HCT116 (cell line): Measurements from ENCODE around the gene MPZ. TPM values are rescaled to one million over a fixed set of nuclear protein-coding genes. Genes with fewer than 3 reads are reported as not detected.

Experiments
- ATAC-seq: fragments of 200-7000 bp; cut with Tn5 transposase; 2 replicates; pipeline ENCODE4 v1.9.1; 2020; ENCODE audit warnings: mild to moderate bottlenecking, moderate library complexity
- BruUV-seq: library from RNA; stranded (reverse); fragments of 400-500 nt; replicated peaks from 2 replicates; lab custom pipeline; 2021; lab: Mats Ljungman, UMichigan
- CTCF ChIA-PET: fragments of 300-600 bp; sonication (Branson Sonifier 250); formaldehyde crosslinking; loops from one replicate; lab custom pipeline; 2021; ENCODE audit warnings: antibody characterized with exemption; lab: Charles Lee
- POLR2A ChIA-PET: fragments of 300-600, 350-600 bp; sonication (Branson Sonifier 250); formaldehyde crosslinking; loops from one replicate; lab custom pipeline; 2021; ENCODE audit warnings: antibody characterized with exemption; lab: Charles Lee
- RAD21 ChIA-PET, 2 experiments: fragments of 300-600 bp; sonication (Branson Sonifier 250); formaldehyde crosslinking; loops; one replicate each; lab custom pipeline; 2023; ENCODE audit warnings: low total read pairs in 2 of 2; ENCODE audit not compliant: uncharacterized antibody in 2 of 2, unreplicated experiment in 2 of 2, low non-redundant PET in 1 of 2; lab: Charles Lee
- DNase-seq: peaks from one replicate; pipeline ENCODE4 v3.0.0-alpha.2; 2010; ENCODE audit warnings: low read depth, low spot score
- H2AFZ ChIP-seq: fragments of 200-600 bp; shearing (Covaris generic), sonication (generic); 2 replicates; pipeline ENCODE4 v1.6.1; 2017; ENCODE audit warnings: low read depth, mixed run types, mixed read lengths, antibody characterized with exemption, low read length; ENCODE audit not compliant: poor library complexity, severe bottlenecking
- H3K27ac ChIP-seq: 2 replicates; pipeline ENCODE4 v1.5.1; 2012; ENCODE audit warnings: low read depth, low read length
- H3K27me3 ChIP-seq: fragments of 200-600 bp; sonication (generic); 2 replicates; pipeline ENCODE4 v1.6.1; 2016; ENCODE audit warnings: mixed run types, low read length, mixed read lengths; ENCODE audit not compliant: insufficient read depth
- H3K36me3 ChIP-seq, 2 experiments: fragments of 200-500 bp in 1 of 2; fragments of 200-600 bp in 1 of 2; sonication (Bioruptor generic) in 1 of 2; sonication (generic) in 1 of 2; 2 replicates each; pipeline versions ENCODE4 v1.5.1 to v1.6.1; 2014 to 2016; ENCODE audit warnings: low read length in 2 of 2, inconsistent platforms in 1 of 2, mixed read lengths in 1 of 2, mixed run types in 1 of 2; ENCODE audit not compliant: insufficient read depth in 2 of 2, control insufficient read depth in 1 of 2
- H3K4me1 ChIP-seq, 2 experiments: fragments of 200-600 bp in 1 of 2; sonication (generic) in 1 of 2; 2 replicates each; pipeline versions ENCODE4 v1.5.1 to v1.6.1; 2012 to 2017; ENCODE audit warnings: low read length in 2 of 2, inconsistent platforms in 1 of 2, mild to moderate bottlenecking in 1 of 2, mixed read lengths in 1 of 2, mixed run types in 1 of 2, moderate library complexity in 1 of 2; ENCODE audit not compliant: insufficient read depth in 2 of 2, control insufficient read depth in 1 of 2
- H3K4me2 ChIP-seq: fragments of 200-600 bp; sonication (generic); 2 replicates; pipeline ENCODE4 v1.6.1; 2017; ENCODE audit warnings: mixed run types, low read length, mixed read lengths
- H3K4me3 ChIP-seq, 2 experiments: fragments of 200-600 bp in 1 of 2; sonication (generic) in 1 of 2; replicated peaks in 1 of 2; 2 replicates each; pipeline ENCODE4 v1.5.1; 2011 to 2016; ENCODE audit warnings: low read length in 2 of 2, control low read depth in 1 of 2, low read depth in 1 of 2, mild to moderate bottlenecking in 1 of 2, mixed read lengths in 1 of 2, mixed run types in 1 of 2
- H3K79me2 ChIP-seq: fragments of 200-600 bp; sonication (generic); 2 replicates; pipeline ENCODE4 v1.6.1; 2017; ENCODE audit warnings: mild to moderate bottlenecking, mixed run types, low read length, moderate library complexity, mixed read lengths; ENCODE audit not compliant: insufficient read depth
- H3K9ac ChIP-seq: fragments of 200-600 bp; sonication (generic); 2 replicates; pipeline ENCODE4 v1.6.1; 2016; ENCODE audit warnings: low read length, mixed read lengths
- H3K9me2 ChIP-seq: fragments of 200-600 bp; sonication (generic), shearing (Covaris generic); 2 replicates; pipeline ENCODE4 v1.6.1; 2017; ENCODE audit warnings: mixed run types, mild to moderate bottlenecking, moderate library complexity; ENCODE audit not compliant: insufficient read depth
- H3K9me3 ChIP-seq, 2 experiments: fragments of 200-500 bp in 1 of 2; fragments of 200-600 bp in 1 of 2; sonication (Bioruptor generic) in 1 of 2; sonication (generic) in 1 of 2; 2 replicates each; pipeline ENCODE4 v1.6.1; 2014 to 2017; ENCODE audit warnings: low read length in 2 of 2, mixed read lengths in 2 of 2, inconsistent platforms in 1 of 2, low read depth in 1 of 2, mild to moderate bottlenecking in 1 of 2, mixed run types in 1 of 2, moderate library complexity in 1 of 2; ENCODE audit not compliant: control insufficient read depth in 1 of 2, insufficient read depth in 1 of 2
- H4K20me1 ChIP-seq: fragments of 200-600 bp; sonication (generic), shearing (Covaris generic); 2 replicates; pipeline ENCODE4 v1.6.1; 2017; ENCODE audit warnings: mixed run types, mild to moderate bottlenecking, moderate library complexity; ENCODE audit not compliant: insufficient read depth
- ATF3 ChIP-seq: IDR thresholded peaks from 2 replicates; pipeline ENCODE4 v1.6.1; 2012
- CEBPB ChIP-seq: IDR thresholded peaks from 2 replicates; pipeline ENCODE4 v1.6.1; 2012; ENCODE audit warnings: low read depth
- CTCF ChIP-seq, 3 experiments: fragments of 200-600 bp in 1 of 3; sonication (generic) in 1 of 3; IDR thresholded peaks in 2 of 3; conservative IDR thresholded peaks in 1 of 3; 2 replicates each; pipeline ENCODE4 v1.5.1; 2012 to 2017; ENCODE audit warnings: low read depth in 2 of 3, low read length in 2 of 3, antibody characterized with exemption in 1 of 3, borderline replicate concordance in 1 of 3, control low read depth in 1 of 3, mild to moderate bottlenecking in 1 of 3, mixed read lengths in 1 of 3, mixed run types in 1 of 3, moderate library complexity in 1 of 3; ENCODE audit not compliant: insufficient read depth in 1 of 3
- ELF1 ChIP-seq: IDR thresholded peaks from 2 replicates; pipeline ENCODE4 v1.6.1; 2012; ENCODE audit warnings: low read depth, borderline replicate concordance
- EZH2 ChIP-seq: fragments of 200-600 bp; sonication (generic); IDR thresholded peaks from 2 replicates; pipeline ENCODE4 v1.6.1; 2017; ENCODE audit warnings: antibody characterized with exemption, mixed run types
- EZH2phosphoT487 ChIP-seq: fragments of 200-600 bp; IDR thresholded peaks from 2 replicates; pipeline ENCODE4 v1.6.1; 2018; ENCODE audit warnings: antibody characterized with exemption, borderline replicate concordance
- FOSL1 ChIP-seq: IDR thresholded peaks from 2 replicates; pipeline ENCODE4 v1.6.1; 2012; ENCODE audit warnings: low read depth
- JUND ChIP-seq: IDR thresholded peaks from 2 replicates; pipeline ENCODE4 v1.6.1; 2012
- POLR2A ChIP-seq: IDR thresholded peaks from 2 replicates; pipeline ENCODE4 v1.7.0; 2011; ENCODE audit warnings: borderline replicate concordance; ENCODE audit not compliant: insufficient read depth, insufficient read length; ENCODE audit errors: extremely low read depth
- POLR2AphosphoS5 ChIP-seq: IDR thresholded peaks from 2 replicates; pipeline ENCODE4 v1.6.1; 2011; ENCODE audit warnings: mild to moderate bottlenecking, low read depth, low read length, moderate library complexity
- SIN3A ChIP-seq: IDR thresholded peaks from 2 replicates; pipeline ENCODE4 v1.6.1; 2012; ENCODE audit warnings: low read depth
- SP1 ChIP-seq: IDR thresholded peaks from 2 replicates; pipeline ENCODE4 v1.6.1; 2012; ENCODE audit warnings: low read depth
- SRF ChIP-seq: IDR thresholded peaks from 2 replicates; pipeline ENCODE4 v1.6.1; 2012; ENCODE audit warnings: low read depth
- TCF7L2 ChIP-seq: IDR thresholded peaks from 2 replicates; pipeline ENCODE4 v1.7.0; 2011; ENCODE audit warnings: borderline replicate concordance, inconsistent platforms; ENCODE audit not compliant: insufficient read depth, insufficient read length; ENCODE audit errors: extremely low read depth
- intact Hi-C: fragments of 100-400 bp; cut with micrococcal nuclease; formaldehyde crosslinking; loops from 2 replicates; pipeline ENCODE4 v1.10.0; 2022
- total RNA-seq: library from RNA; stranded (reverse); gene quantifications from one replicate; pipeline ENCODE4 v1.2.1, GENCODE V29; 2021; ENCODE audit not compliant: unreplicated experiment
- TF ChIP-seq, protein P1 (sequence below): IDR thresholded peaks from 2 replicates; pipeline ENCODE4 v1.6.1; 2011; ENCODE audit warnings: mild to moderate bottlenecking, low read length, moderate library complexity; ENCODE audit not compliant: insufficient replicate concordance; ENCODE audit errors: extremely low read depth

The MPZ gene
- total RNA-seq, 1 experiment from 2014 or later: 3.6 TPM

DNA sequence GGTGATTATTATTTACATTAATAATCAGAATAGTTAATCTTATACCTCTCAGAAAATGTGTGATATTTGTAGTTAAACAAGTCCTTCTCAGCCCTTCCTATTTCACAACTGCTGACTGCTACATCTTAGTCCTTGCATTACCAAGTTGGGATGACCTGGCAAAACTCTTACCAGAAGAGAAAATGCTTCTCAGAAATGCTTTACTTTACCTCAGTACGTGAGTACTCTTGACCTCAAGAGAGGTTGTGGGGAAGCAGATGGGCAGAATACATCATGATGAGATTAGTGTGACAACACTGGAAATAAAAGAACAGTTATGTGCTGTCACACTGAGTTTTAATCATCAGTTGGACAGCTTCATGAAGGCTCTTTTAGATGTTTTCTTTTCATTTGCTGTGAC, 41.7 kb upstream of the MPZ start:
- BruUV-seq: no TSS peak

DNA sequence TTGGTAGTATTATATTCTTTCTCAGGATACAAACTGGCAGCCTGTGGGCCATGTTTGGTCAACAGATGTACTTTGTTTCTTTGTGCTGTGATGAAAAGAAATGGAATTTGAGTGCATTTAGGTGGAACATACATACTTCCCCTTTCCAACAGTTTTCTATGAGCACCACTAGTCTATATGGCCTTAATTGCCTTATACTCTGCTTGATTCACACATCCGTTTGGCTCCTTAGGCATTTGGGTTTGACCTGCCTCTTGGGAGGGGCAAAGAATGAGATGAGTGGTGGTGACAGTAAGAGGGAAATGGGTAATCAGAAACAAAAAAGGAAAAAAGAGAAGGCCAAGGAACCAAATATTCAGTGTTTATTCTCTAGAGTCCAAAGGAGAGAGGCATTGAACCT, 40.9 kb upstream of the MPZ start:
- H4K20me1 ChIP-seq: no peaks in the 10 kb centered on the region
- no peak overlapping the region for H3K4me3 ChIP-seq
- RAD21 ChIA-PET: no interaction called here
- no peaks in the 10 kb centered on the region for H3K79me2 ChIP-seq
- ATAC-seq (no peak), DNase-seq (no peak)
- no peaks in the 10 kb centered on the region for H3K9me3 ChIP-seq
- intact Hi-C loops: no loop called here
- CTCF ChIA-PET: no interaction called here
- no peaks in the 10 kb centered on the region for H3K27me3 ChIP-seq
- no TSS peak for BruUV-seq
- POLR2A ChIA-PET: no interaction called here
- no peak overlapping the region for H3K9ac ChIP-seq
- peaks cover 0 to 4% of the 10 kb centered on the region in 2 experiments; a peak in 2 of 4 replicates for H3K36me3 ChIP-seq
- H3K27ac ChIP-seq: no peak overlapping the region
- H3K4me1 ChIP-seq: no peaks in the 10 kb centered on the region
- H3K4me2 ChIP-seq: no peak overlapping the region
- H3K9me2 ChIP-seq: no peaks in the 10 kb centered on the region
- H2AFZ ChIP-seq: no peak overlapping the region
- TF ChIP-seq ELF1: no peak
- TF ChIP-seq FOSL1: no peak
- no peak for TF ChIP-seq ATF3
- TF ChIP-seq CTCF (IDR thresholded peaks at IDR 0.05 in 2 of 3, conservative IDR thresholded peaks at IDR 0.05 in 1 of 3; ENCODE audit: borderline replicate concordance in 1 of 3, insufficient read depth in 1 of 3, low read depth in 2 of 3, low read length in 2 of 3): no peak
- no peak for TF ChIP-seq EZH2
- no peak for TF ChIP-seq CEBPB
- TF ChIP-seq TCF7L2: no peak
- TF ChIP-seq JUND: no peak
- TF ChIP-seq EZH2phosphoT487: no peak
- no peak for TF ChIP-seq SRF
- no peak for TF ChIP-seq SIN3A
- TF ChIP-seq POLR2A: no peak
- TF ChIP-seq, protein P1, sequence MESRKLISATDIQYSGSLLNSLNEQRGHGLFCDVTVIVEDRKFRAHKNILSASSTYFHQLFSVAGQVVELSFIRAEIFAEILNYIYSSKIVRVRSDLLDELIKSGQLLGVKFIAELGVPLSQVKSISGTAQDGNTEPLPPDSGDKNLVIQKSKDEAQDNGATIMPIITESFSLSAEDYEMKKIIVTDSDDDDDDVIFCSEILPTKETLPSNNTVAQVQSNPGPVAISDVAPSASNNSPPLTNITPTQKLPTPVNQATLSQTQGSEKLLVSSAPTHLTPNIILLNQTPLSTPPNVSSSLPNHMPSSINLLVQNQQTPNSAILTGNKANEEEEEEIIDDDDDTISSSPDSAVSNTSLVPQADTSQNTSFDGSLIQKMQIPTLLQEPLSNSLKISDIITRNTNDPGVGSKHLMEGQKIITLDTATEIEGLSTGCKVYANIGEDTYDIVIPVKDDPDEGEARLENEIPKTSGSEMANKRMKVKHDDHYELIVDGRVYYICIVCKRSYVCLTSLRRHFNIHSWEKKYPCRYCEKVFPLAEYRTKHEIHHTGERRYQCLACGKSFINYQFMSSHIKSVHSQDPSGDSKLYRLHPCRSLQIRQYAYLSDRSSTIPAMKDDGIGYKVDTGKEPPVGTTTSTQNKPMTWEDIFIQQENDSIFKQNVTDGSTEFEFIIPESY: no peak

More for the DNA sequence above, 41.7 kb upstream of the MPZ start:
- TF ChIP-seq SP1 (no peak), EZH2phosphoT487 (no peak), SRF (no peak), JUND (no peak), TCF7L2 (no peak), POLR2AphosphoS5 (no peak), ATF3 (no peak), EZH2 (no peak), POLR2A (no peak)
- Histone ChIP-seq H3K36me3 (peaks cover 0 to 4% of the 10 kb centered on the region in 2 experiments; a peak in 2 of 4 replicates), H3K4me2 (no peak overlapping the region), H3K9me2 (no peaks in the 10 kb centered on the region), H3K4me1 (no peaks in the 10 kb centered on the region), H3K79me2 (no peaks in the 10 kb centered on the region), H4K20me1 (no peaks in the 10 kb centered on the region), H3K27me3 (no peaks in the 10 kb centered on the region), H3K27ac (no peak overlapping the region), H3K9ac (no peak overlapping the region), H3K4me3 (no peak overlapping the region), H3K9me3 (no peaks in the 10 kb centered on the region), H2AFZ (no peak overlapping the region)
- ATAC-seq: no peak
- ChIA-PET CTCF (no interaction called here), POLR2A (no interaction called here), RAD21 (no interaction called here)
- DNase-seq: no peak
- intact Hi-C loops: no loop called here
